K562 (cell line): ENCODE results near the gene RBMXL3. TPM values are rescaled to one million over a fixed set of nuclear protein-coding genes. Genes with fewer than 3 reads are reported as not detected.

ENCODE experiments used
- ATAC-seq: fragments of 200-7000 bp; cut with Tn5 transposase; 3 replicates; pipeline ENCODE4 v1.9.1; 2020; ENCODE audit warnings: moderate library complexity
- BruUV-seq: library from RNA; stranded (reverse); fragments of 400-500 nt; replicated peaks from 2 replicates; lab custom pipeline; 2021; lab: Mats Ljungman, UMichigan
- CTCF ChIA-PET: fragments of 300-600 bp; formaldehyde crosslinking; extraction: SDS; loops from one replicate; lab custom pipeline; 2021; ENCODE audit warnings: low intra/inter-chr PET ratio; lab: Yijun Ruan, JAX
- POLR2A ChIA-PET: fragments of 300-600, 350-650 bp; sonication (Branson Sonifier 250); formaldehyde crosslinking; extraction: SDS; loops from one replicate; lab custom pipeline; 2021; ENCODE audit warnings: antibody characterized with exemption, inconsistent platforms; lab: Yijun Ruan, JAX
- DNase-seq, 4 experiments: peaks; one replicate each; pipeline versions ENCODE4 v3.0.0 to v3.0.0-alpha.2; 2011 to 2018; ENCODE audit warnings: low spot score in 3 of 4, mixed read lengths in 3 of 4; ENCODE audit errors: extremely low read depth in 1 of 4
- FAIRE-seq: peaks from 2 replicates; lab custom pipeline; 2011; peaks lifted over from hg19 to GRCh38; lab: Jason Lieb, UNC
- H2AFZ ChIP-seq: 2 replicates; pipeline ENCODE4 v1.6.0; 2011; ENCODE audit warnings: low read depth, low read length, control low read depth, inconsistent platforms
- H3K27ac ChIP-seq: fragments of 200-600 bp; 3 replicates; pipeline ENCODE4 v1.8.0; 2011; ENCODE audit warnings: low read depth, mild to moderate bottlenecking, control low read depth, inconsistent platforms, low read length, moderate library complexity, mixed read lengths; ENCODE audit errors: extremely low read depth
- H3K27me3 ChIP-seq, 2 experiments: fragments of 300-600 bp in 1 of 2; 2 replicates in 1 of 2; 3 replicates in 1 of 2; pipeline versions ENCODE4 v1.6.0 to v1.8.0; 2011; ENCODE audit warnings: inconsistent platforms in 2 of 2, low read length in 2 of 2, mild to moderate bottlenecking in 1 of 2, mixed read lengths in 1 of 2, moderate library complexity in 1 of 2; ENCODE audit not compliant: control insufficient read depth in 2 of 2, insufficient read depth in 2 of 2
- H3K36me3 ChIP-seq: fragments of 300-600 bp; 3 replicates; pipeline ENCODE4 v1.8.0; 2011; ENCODE audit warnings: mild to moderate bottlenecking, low read length, inconsistent platforms; ENCODE audit not compliant: control insufficient read depth, insufficient read depth
- H3K4me1 ChIP-seq, 2 experiments: fragments of 200-600 bp in 1 of 2; replicated peaks in 1 of 2; 2 replicates in 1 of 2; 3 replicates in 1 of 2; pipeline versions ENCODE4 v1.5.1 to v1.8.0; 2011; ENCODE audit warnings: inconsistent platforms in 2 of 2, low read length in 2 of 2, mild to moderate bottlenecking in 1 of 2, mixed read lengths in 1 of 2, moderate library complexity in 1 of 2; ENCODE audit not compliant: control insufficient read depth in 2 of 2, insufficient read depth in 2 of 2
- H3K4me2 ChIP-seq: 2 replicates; pipeline ENCODE4 v1.6.1; 2011; ENCODE audit warnings: low read length, control low read depth, inconsistent platforms, mixed read lengths; ENCODE audit not compliant: insufficient read depth
- H3K4me3 ChIP-seq: fragments of 200-600 bp; sonication (generic), shearing (Covaris generic); 2 replicates; pipeline ENCODE4 v1.5.1; 2016; ENCODE audit warnings: control low read depth, inconsistent platforms
- H3K79me2 ChIP-seq: fragments of 200-600 bp; 3 replicates; pipeline ENCODE4 v1.8.0; 2011; ENCODE audit warnings: low read length, inconsistent platforms; ENCODE audit not compliant: control insufficient read depth, insufficient read depth
- H3K9ac ChIP-seq, 2 experiments: 2 replicates each; pipeline versions ENCODE4 v1.6.0 to v1.6.1; 2011; ENCODE audit warnings: low read depth in 2 of 2, low read length in 2 of 2, control low read depth in 1 of 2, inconsistent platforms in 1 of 2, mild to moderate bottlenecking in 1 of 2, mixed read lengths in 1 of 2; ENCODE audit not compliant: insufficient read depth in 1 of 2
- H3K9me1 ChIP-seq: one replicate; pipeline ENCODE4 v1.6.0; 2011; ENCODE audit warnings: inconsistent platforms, mild to moderate bottlenecking, low read length, moderate library complexity; ENCODE audit not compliant: control insufficient read depth, insufficient read depth
- H3K9me3 ChIP-seq: replicated peaks from 2 replicates; pipeline ENCODE4 v1.5.1; 2011; ENCODE audit warnings: low read depth, low read length, inconsistent platforms; ENCODE audit not compliant: control insufficient read depth, insufficient read depth
- H4K20me1 ChIP-seq: replicated peaks from 2 replicates; pipeline ENCODE4 v1.6.1; 2011; ENCODE audit warnings: low read length, inconsistent platforms, mixed read lengths; ENCODE audit not compliant: control insufficient read depth, insufficient read depth
- in situ Hi-C: fragments of 300-500 bp; cut with MboI; formaldehyde crosslinking; loops from 4 replicates; pipeline ENCODE4 v1.15.0; 2018; ENCODE audit warnings: inconsistent platforms, mixed read lengths
- intact Hi-C: fragments of 100-400 bp; cut with micrococcal nuclease; formaldehyde crosslinking; loops from 2 replicates; pipeline ENCODE4 v1.14.2; 2022
- polyA plus RNA-seq, 8 experiments: library from polyadenylated mRNA; depleted of rRNA in 4 of 8; stranded (reverse) in 5 of 8; unstranded in 3 of 8; fragments of >200 nt; fragmentation: Nextera tagmentation in 2 of 8; fragmentation: Illumina TruSeq in 1 of 8; extraction: Ambion mirVana in 2 of 8; extraction: Trizol in 1 of 8; gene quantifications; 2 replicates each; pipeline versions ENCODE4 v1.2.1 to v1.2.3, GENCODE V29; 2011 to 2014; ENCODE audit warnings: inconsistent platforms in 1 of 8, missing spikeins in 1 of 8
- total RNA-seq, 7 experiments: library from RNA; depleted of rRNA in 6 of 7; stranded (reverse); fragments of >200 nt in 6 of 7; fragmentation: Illumina TruSeq in 2 of 7; extraction: Trizol in 2 of 7; gene quantifications; 2 replicates each; pipeline versions ENCODE4 v1.2.1 to v1.2.3, GENCODE V29; 2011 to 2021; ENCODE audit warnings: low replicate concordance in 1 of 7
- TF ChIP-seq, protein P1 (sequence below), 2 experiments: fragments of 450-650 bp; formaldehyde crosslinking in 1 of 2; IDR thresholded peaks; 2 replicates each; pipeline versions ENCODE4 v1.4.0 to v1.6.1; 2014 to 2020; ENCODE audit warnings: mild to moderate bottlenecking in 2 of 2, borderline replicate concordance in 1 of 2, low read depth in 1 of 2
- TF ChIP-seq, protein P2 (sequence below), 2 experiments: fragments of 450-650 bp in 1 of 2; sonication (generic) in 1 of 2; formaldehyde crosslinking in 1 of 2; IDR thresholded peaks; 2 replicates each; pipeline versions ENCODE4 v1.7.1 to v1.9.0; 2016 to 2022; ENCODE audit warnings: inconsistent platforms in 1 of 2, mild to moderate bottlenecking in 1 of 2, missing genetic modification reagents in 1 of 2

Gene RBMXL3
- total and polyA plus RNA-seq, 9 of the 15 experiments (the other 6 are each of a cell fraction or from before 2014, with no cell fraction given) = 0.03 to 0.31 (median 0.04) TPM; not detected in 6

DNA sequence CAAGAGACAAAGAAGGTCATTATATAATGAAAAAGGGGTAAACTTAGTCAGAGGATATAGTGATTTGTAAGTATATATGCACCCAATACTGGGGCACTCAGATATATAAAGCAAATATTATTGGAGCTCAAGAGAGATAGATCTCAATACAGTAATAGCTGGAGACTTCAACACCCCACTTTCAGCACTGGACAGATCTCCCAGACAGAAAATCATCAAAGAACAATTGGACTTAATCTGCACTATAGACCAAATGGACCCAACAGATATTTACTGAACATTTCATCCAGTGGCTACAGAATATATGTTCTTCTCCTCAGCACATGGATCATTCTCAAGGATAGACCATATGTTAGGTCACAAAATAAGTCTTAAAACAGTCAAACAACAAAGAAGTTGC lies 47.2 kb upstream of the RBMXL3 start:
- H3K79me2 ChIP-seq = no peaks in the 10 kb centered on the region
- H3K4me3 ChIP-seq = no peak overlapping the region
- DNase-seq (no peak), ATAC-seq (no peak), FAIRE-seq (no peak)
- no TSS peak for BruUV-seq
- in situ Hi-C loops (no loop called here), intact Hi-C loops (no loop called here)
- no peaks in the 10 kb centered on the region for H3K27me3 ChIP-seq
- ChIA-PET POLR2A (no interaction called here), CTCF (no interaction called here)
- no peak overlapping the region for H2AFZ ChIP-seq
- no peaks in the 10 kb centered on the region for H4K20me1 ChIP-seq
- no peak overlapping the region for H3K27ac ChIP-seq
- no peak overlapping the region for H3K9ac ChIP-seq
- TF ChIP-seq, protein P1, sequence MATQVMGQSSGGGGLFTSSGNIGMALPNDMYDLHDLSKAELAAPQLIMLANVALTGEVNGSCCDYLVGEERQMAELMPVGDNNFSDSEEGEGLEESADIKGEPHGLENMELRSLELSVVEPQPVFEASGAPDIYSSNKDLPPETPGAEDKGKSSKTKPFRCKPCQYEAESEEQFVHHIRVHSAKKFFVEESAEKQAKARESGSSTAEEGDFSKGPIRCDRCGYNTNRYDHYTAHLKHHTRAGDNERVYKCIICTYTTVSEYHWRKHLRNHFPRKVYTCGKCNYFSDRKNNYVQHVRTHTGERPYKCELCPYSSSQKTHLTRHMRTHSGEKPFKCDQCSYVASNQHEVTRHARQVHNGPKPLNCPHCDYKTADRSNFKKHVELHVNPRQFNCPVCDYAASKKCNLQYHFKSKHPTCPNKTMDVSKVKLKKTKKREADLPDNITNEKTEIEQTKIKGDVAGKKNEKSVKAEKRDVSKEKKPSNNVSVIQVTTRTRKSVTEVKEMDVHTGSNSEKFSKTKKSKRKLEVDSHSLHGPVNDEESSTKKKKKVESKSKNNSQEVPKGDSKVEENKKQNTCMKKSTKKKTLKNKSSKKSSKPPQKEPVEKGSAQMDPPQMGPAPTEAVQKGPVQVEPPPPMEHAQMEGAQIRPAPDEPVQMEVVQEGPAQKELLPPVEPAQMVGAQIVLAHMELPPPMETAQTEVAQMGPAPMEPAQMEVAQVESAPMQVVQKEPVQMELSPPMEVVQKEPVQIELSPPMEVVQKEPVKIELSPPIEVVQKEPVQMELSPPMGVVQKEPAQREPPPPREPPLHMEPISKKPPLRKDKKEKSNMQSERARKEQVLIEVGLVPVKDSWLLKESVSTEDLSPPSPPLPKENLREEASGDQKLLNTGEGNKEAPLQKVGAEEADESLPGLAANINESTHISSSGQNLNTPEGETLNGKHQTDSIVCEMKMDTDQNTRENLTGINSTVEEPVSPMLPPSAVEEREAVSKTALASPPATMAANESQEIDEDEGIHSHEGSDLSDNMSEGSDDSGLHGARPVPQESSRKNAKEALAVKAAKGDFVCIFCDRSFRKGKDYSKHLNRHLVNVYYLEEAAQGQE (IDR thresholded peaks at IDR 0.05; ENCODE audit: borderline replicate concordance) = peak; percentile 75
- TF ChIP-seq, protein P1 (CRISPR knock-in tag; IDR thresholded peaks at IDR 0.05; ENCODE audit: low read depth) = no peak
- TF ChIP-seq, protein P2, sequence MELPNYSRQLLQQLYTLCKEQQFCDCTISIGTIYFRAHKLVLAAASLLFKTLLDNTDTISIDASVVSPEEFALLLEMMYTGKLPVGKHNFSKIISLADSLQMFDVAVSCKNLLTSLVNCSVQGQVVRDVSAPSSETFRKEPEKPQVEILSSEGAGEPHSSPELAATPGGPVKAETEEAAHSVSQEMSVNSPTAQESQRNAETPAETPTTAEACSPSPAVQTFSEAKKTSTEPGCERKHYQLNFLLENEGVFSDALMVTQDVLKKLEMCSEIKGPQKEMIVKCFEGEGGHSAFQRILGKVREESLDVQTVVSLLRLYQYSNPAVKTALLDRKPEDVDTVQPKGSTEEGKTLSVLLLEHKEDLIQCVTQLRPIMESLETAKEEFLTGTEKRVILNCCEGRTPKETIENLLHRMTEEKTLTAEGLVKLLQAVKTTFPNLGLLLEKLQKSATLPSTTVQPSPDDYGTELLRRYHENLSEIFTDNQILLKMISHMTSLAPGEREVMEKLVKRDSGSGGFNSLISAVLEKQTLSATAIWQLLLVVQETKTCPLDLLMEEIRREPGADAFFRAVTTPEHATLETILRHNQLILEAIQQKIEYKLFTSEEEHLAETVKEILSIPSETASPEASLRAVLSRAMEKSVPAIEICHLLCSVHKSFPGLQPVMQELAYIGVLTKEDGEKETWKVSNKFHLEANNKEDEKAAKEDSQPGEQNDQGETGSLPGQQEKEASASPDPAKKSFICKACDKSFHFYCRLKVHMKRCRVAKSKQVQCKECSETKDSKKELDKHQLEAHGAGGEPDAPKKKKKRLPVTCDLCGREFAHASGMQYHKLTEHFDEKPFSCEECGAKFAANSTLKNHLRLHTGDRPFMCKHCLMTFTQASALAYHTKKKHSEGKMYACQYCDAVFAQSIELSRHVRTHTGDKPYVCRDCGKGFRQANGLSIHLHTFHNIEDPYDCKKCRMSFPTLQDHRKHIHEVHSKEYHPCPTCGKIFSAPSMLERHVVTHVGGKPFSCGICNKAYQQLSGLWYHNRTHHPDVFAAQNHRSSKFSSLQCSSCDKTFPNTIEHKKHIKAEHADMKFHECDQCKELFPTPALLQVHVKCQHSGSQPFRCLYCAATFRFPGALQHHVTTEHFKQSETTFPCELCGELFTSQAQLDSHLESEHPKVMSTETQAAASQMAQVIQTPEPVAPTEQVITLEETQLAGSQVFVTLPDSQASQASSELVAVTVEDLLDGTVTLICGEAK (IDR thresholded peaks at IDR 0.05) = no peak
- TF ChIP-seq, protein P2 (CRISPR knock-in tag; IDR thresholded peaks at IDR 0.05) = no peak
- H3K9me1 ChIP-seq = no peaks in the 10 kb centered on the region
- H3K36me3 ChIP-seq = peaks cover 3% of the 10 kb centered on the region; the same call in 1 of the 3 replicates
- no peaks in the 10 kb centered on the region for H3K4me1 ChIP-seq
- no peaks in the 10 kb centered on the region for H3K9me3 ChIP-seq
- H3K4me2 ChIP-seq = no peak overlapping the region
